ENCODE data around the gene PRSS50. TPM values are rescaled to one million over a fixed set of nuclear protein-coding genes. Genes with fewer than 3 reads are reported as not detected.

The PRSS50 gene
- total RNA-seq, 6 donors from 2014 or later: 0.10 to 4.2 (median 0.40) TPM

DNA sequence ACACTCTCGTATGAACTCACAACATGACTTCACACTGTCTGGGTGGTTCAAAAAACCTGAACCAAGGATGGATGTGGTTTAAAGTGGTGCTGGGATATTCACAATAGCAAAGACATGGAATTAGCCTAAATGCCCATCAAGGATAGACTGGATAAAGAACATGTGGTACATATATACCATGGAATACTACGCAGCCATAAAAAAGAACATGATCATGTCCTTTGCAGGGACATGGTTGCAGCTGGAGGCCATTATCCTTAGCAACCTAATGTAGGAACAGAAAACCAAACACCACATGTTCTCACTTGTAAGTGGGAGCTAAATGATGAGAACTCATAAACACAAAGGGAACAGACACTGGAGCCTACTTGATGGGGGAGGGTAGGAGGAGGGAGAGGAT is 3.3 kb upstream of the PRSS50 start:
- ATAC-seq (ENCODE audit: low FRiP score in 2 of 2) (no peak), DNase-seq (no peak)
- WGBS, 2 donors: 76 to 95% methylated on average over 2 of the region's 2 CpGs
- no peak overlapping the region for H3K27ac ChIP-seq
- H3K4me1 ChIP-seq: peaks cover 0 to 5% (median 0%) of the 10 kb centered on the region in 4 donors
- H3K36me3 ChIP-seq: no peaks in the 10 kb centered on the region
- peaks cover 0 to 9% (median 0%) of the 10 kb centered on the region in 4 donors for H3K27me3 ChIP-seq
- no peak overlapping the region for H3K4me3 ChIP-seq
- no peak for TF ChIP-seq POLR2AphosphoS5 (IDR thresholded peaks at IDR 0.05)
- TF ChIP-seq, protein P1, sequence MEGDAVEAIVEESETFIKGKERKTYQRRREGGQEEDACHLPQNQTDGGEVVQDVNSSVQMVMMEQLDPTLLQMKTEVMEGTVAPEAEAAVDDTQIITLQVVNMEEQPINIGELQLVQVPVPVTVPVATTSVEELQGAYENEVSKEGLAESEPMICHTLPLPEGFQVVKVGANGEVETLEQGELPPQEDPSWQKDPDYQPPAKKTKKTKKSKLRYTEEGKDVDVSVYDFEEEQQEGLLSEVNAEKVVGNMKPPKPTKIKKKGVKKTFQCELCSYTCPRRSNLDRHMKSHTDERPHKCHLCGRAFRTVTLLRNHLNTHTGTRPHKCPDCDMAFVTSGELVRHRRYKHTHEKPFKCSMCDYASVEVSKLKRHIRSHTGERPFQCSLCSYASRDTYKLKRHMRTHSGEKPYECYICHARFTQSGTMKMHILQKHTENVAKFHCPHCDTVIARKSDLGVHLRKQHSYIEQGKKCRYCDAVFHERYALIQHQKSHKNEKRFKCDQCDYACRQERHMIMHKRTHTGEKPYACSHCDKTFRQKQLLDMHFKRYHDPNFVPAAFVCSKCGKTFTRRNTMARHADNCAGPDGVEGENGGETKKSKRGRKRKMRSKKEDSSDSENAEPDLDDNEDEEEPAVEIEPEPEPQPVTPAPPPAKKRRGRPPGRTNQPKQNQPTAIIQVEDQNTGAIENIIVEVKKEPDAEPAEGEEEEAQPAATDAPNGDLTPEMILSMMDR (IDR thresholded peaks at IDR 0.05): no peak
- TF ChIP-seq EP300 (IDR thresholded peaks at IDR 0.05): no peak
- TF ChIP-seq POLR2A (IDR thresholded peaks at IDR 0.05): no peak
- no peaks in the 10 kb centered on the region for H3K9me3 ChIP-seq

DNA sequence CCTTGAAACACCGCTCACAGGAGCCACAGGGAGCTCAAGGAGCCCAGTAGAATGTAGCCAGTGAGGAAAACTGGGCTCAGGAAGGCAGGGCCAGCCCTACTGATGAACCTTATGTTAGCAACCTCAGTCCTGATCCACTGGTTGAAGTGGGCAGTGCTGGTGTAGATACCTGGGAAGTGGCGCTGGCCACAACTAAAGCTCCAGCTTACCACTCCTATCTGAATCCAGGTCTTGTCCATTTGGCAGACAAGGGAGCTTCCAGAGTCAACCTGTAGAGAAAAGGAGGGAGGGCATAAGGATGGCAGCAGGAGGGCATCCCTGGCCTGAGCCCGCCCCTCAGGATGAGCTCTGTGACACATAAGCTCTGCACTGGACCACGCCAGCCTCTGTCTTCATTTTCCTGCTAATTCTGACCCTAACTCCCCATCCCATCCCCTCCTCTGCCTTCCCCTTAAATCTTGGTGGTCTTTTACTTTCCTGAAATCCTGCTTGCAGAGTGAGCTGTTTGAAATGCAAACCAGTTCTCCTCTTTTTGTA is 2.1 kb upstream of the PRSS50 start:
- H3K27me3 ChIP-seq: peaks cover 0 to 9% (median 0%) of the 10 kb centered on the region in 4 donors
- peak in 1 of 2 donors; percentile 4 for DNase-seq
- no peaks in the 10 kb centered on the region for H3K36me3 ChIP-seq
- 83 to 100% methylated on average over 3 to 4 of the region's 4 CpGs for WGBS, 2 donors
- no peak overlapping the region for H3K27ac ChIP-seq
- peaks cover 0 to 5% (median 0%) of the 10 kb centered on the region in 4 donors for H3K4me1 ChIP-seq
- H3K9me3 ChIP-seq: no peaks in the 10 kb centered on the region
- no peak overlapping the region for H3K4me3 ChIP-seq
- ATAC-seq (ENCODE audit: low FRiP score in 2 of 2): no peak
- TF ChIP-seq POLR2A (IDR thresholded peaks at IDR 0.05) (no peak), POLR2AphosphoS5 (IDR thresholded peaks at IDR 0.05) (no peak), EP300 (IDR thresholded peaks at IDR 0.05) (no peak)
- TF ChIP-seq, protein P1 (IDR thresholded peaks at IDR 0.05): no peak

DNA sequence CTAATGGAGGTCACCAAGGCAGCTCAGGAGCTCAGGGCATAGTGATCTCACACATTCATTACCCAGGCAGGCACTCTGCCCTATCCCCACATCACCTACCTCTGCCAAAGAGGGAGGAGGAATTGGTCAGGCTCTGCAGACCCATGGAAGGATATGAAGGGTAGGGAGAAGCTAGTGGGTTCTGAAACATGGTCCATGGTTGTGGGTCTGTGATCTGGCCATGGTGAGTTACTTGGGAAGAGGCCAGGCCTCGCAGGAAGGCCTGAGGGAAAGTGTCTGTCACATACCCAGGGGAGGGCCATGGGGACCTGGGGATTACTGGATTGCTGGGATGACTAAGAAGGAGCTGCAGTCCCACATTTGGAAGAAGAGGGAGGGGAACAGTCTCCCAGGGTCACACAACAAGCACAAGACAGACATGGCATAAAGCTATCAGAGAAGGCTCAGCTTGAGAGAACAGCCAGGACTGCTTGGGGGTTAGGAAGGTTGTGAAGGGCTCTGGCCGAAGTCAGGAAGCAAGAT is 1.4 kb upstream of the PRSS50 start:
- H3K27me3 ChIP-seq: peaks cover 0 to 9% (median 0%) of the 10 kb centered on the region in 4 donors
- TF ChIP-seq POLR2A (IDR thresholded peaks at IDR 0.05) (no peak), POLR2AphosphoS5 (IDR thresholded peaks at IDR 0.05) (no peak), EP300 (IDR thresholded peaks at IDR 0.05) (no peak)
- TF ChIP-seq, protein P1 (IDR thresholded peaks at IDR 0.05): no peak
- no peaks in the 10 kb centered on the region for H3K9me3 ChIP-seq
- ATAC-seq (ENCODE audit: low FRiP score in 2 of 2) (no peak), DNase-seq (no peak)
- H3K27ac ChIP-seq: no peak overlapping the region
- H3K36me3 ChIP-seq: no peaks in the 10 kb centered on the region
- 80 to 94% methylated on average over 2 of the region's 2 CpGs for WGBS, 2 donors
- H3K4me1 ChIP-seq: peaks cover 0 to 5% (median 0%) of the 10 kb centered on the region in 4 donors
- H3K4me3 ChIP-seq: no peak overlapping the region

DNA sequence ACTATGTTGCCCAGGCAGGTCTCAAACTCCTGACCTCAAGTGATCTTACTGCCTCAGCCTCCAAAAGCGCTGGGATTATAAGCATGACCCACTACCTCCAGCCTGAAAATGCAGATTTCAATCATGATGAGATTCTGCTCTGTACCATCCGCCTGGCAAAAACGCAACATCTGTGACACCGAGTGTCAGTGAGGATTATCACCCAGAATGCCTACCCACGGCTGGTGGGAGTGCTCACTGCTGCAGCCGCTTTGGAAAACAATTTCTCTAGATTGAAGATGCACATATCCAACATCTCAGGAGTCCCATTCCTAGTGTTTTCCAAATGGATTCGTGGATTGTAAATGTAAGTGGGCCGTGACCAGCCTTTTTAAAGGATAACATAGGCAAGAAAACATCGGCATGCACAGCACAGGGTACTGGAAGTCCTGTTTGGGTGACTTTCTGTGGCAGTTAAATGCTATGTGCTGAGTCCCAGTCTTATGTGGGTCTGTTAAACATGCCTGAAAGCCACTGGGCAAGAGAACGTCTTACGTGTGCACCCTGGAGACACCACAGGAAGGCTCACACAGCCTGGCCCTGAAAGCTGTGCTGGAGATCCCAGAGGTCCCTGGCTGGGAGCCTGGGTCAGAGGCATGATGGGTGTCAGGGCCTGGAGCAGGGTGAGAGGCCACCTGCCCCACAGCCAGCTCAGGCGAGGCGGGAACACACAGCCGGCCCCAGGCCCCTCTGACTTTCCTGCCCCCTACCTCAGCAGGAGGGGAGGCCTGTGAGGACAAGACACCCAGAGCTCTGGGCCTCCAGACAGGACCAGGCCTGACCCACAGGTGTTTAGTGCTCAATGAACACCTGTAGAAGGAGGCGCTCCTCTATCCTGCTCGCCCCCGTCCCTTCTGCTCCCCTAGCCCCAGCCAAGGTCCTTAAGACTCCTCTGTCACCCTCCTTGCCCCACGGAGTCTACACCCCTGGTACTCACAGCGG is 918 bp downstream of the PRSS50 start:
- no peak for ATAC-seq (ENCODE audit: low FRiP score in 2 of 2)
- Histone ChIP-seq H3K4me3 (no peak overlapping the region), H3K27ac (no peak overlapping the region), H3K9me3 (no peaks in the 10 kb centered on the region), H3K36me3 (no peaks in the 10 kb centered on the region), H3K4me1 (peaks cover 0 to 5% (median 0%) of the 10 kb centered on the region in 4 donors), H3K27me3 (peaks cover 0 to 9% (median 0%) of the 10 kb centered on the region in 4 donors)
- TF ChIP-seq POLR2A (IDR thresholded peaks at IDR 0.05): no peak
- TF ChIP-seq, protein P1 (IDR thresholded peaks at IDR 0.05): no peak
- TF ChIP-seq POLR2AphosphoS5 (IDR thresholded peaks at IDR 0.05): no peak
- TF ChIP-seq EP300 (IDR thresholded peaks at IDR 0.05): no peak
- WGBS, 2 donors: 92 to 94% methylated on average over 16 to 19 of the region's 19 CpGs
- DNase-seq: peak in 1 of 2 donors; percentile 15
